ENCODE data around the gene MCM3AP.

GRCh38 chr21:46316708-46317324, 31.4 kb upstream of the MCM3AP start:
- TF ChIP-seq POLR2A (IDR thresholded peaks at IDR 0.05; ENCODE audit: borderline replicate concordance, extremely low read depth, insufficient read depth, insufficient read length) (no peak), EZH2 (IDR thresholded peaks at IDR 0.05) (no peak), MAX (IDR thresholded peaks at IDR 0.05) (no peak), CBX3 (IDR thresholded peaks at IDR 0.05; ENCODE audit: low read depth) (no peak), YY1 (IDR thresholded peaks at IDR 0.05; ENCODE audit: extremely low read depth, insufficient replicate concordance, low read depth, low read length) (no peak)
- TF ChIP-seq, protein P1, sequence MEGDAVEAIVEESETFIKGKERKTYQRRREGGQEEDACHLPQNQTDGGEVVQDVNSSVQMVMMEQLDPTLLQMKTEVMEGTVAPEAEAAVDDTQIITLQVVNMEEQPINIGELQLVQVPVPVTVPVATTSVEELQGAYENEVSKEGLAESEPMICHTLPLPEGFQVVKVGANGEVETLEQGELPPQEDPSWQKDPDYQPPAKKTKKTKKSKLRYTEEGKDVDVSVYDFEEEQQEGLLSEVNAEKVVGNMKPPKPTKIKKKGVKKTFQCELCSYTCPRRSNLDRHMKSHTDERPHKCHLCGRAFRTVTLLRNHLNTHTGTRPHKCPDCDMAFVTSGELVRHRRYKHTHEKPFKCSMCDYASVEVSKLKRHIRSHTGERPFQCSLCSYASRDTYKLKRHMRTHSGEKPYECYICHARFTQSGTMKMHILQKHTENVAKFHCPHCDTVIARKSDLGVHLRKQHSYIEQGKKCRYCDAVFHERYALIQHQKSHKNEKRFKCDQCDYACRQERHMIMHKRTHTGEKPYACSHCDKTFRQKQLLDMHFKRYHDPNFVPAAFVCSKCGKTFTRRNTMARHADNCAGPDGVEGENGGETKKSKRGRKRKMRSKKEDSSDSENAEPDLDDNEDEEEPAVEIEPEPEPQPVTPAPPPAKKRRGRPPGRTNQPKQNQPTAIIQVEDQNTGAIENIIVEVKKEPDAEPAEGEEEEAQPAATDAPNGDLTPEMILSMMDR (IDR thresholded peaks at IDR 0.05 in 2 of 3, conservative IDR thresholded peaks at IDR 0.05 in 1 of 3; ENCODE audit: borderline replicate concordance in 1 of 3, insufficient read depth in 1 of 3, low read depth in 2 of 3, low read length in 2 of 3), result no peak
